GM23338 (cell line): Measurements from ENCODE around the gene PRKAR1B. TPM values are rescaled to one million over a fixed set of nuclear protein-coding genes. Genes with fewer than 3 reads are reported as not detected.

Experiments
- ATAC-seq: fragments of 200-7000 bp; cut with Tn5 transposase; 3 replicates; pipeline ENCODE4 v1.9.1; 2020
- DNase-seq: peaks from one replicate; pipeline ENCODE4 v3.0.0-alpha.2; 2015; ENCODE audit warnings: low spot score
- H2AFZ ChIP-seq: fragments of 200-600 bp; sonication (generic); 2 replicates; pipeline ENCODE4 v1.8.0; 2016; ENCODE audit warnings: antibody characterized with exemption, mild to moderate bottlenecking, moderate library complexity
- H3F3A ChIP-seq: fragments of 200-600 bp; sonication (generic); replicated peaks from 2 replicates; pipeline ENCODE4 v1.8.0; 2017; ENCODE audit warnings: antibody characterized with exemption, mixed run types, low read depth
- H3K27ac ChIP-seq: fragments of 200-600 bp; sonication (generic); 2 replicates; pipeline ENCODE4 v1.6.1; 2016; ENCODE audit warnings: low read depth
- H3K27me3 ChIP-seq: fragments of 200-600 bp; sonication (generic); 2 replicates; pipeline ENCODE4 v1.8.0; 2016; ENCODE audit warnings: mild to moderate bottlenecking, mixed run types, moderate library complexity; ENCODE audit not compliant: insufficient read depth
- H3K36me3 ChIP-seq: fragments of 200-600 bp; sonication (generic); 2 replicates; pipeline ENCODE4 v1.8.0; 2016; ENCODE audit warnings: mild to moderate bottlenecking; ENCODE audit not compliant: insufficient read depth
- H3K4me1 ChIP-seq: fragments of 200-600 bp; sonication (generic); 2 replicates; pipeline ENCODE4 v1.8.0; 2016; ENCODE audit warnings: mild to moderate bottlenecking, moderate library complexity; ENCODE audit not compliant: insufficient read depth
- H3K4me2 ChIP-seq: fragments of 200-600 bp; sonication (generic); 2 replicates; pipeline ENCODE4 v1.7.1; 2017; ENCODE audit warnings: mixed run types
- H3K4me3 ChIP-seq: fragments of 200-600 bp; sonication (generic); 2 replicates; pipeline ENCODE4 v1.6.1; 2016; ENCODE audit warnings: mixed run types
- H3K79me2 ChIP-seq: fragments of 200-600 bp; sonication (generic); replicated peaks from 2 replicates; pipeline ENCODE4 v1.8.0; 2017; ENCODE audit warnings: mild to moderate bottlenecking; ENCODE audit not compliant: insufficient read depth
- H3K9me2 ChIP-seq: fragments of 200-600 bp; sonication (generic); 2 replicates; pipeline ENCODE4 v1.8.0; 2017; ENCODE audit not compliant: insufficient read depth
- H4K20me1 ChIP-seq: fragments of 200-600 bp; sonication (generic); replicated peaks from 2 replicates; pipeline ENCODE4 v1.8.0; 2017; ENCODE audit warnings: mild to moderate bottlenecking; ENCODE audit not compliant: insufficient read depth
- H3K27ac Mint-ChIP-seq: 2 replicates; pipeline ENCODE4 v1.8.0; 2020; ENCODE audit warnings: inconsistent platforms, mild to moderate bottlenecking, moderate library complexity, mixed read lengths
- H3K27me3 Mint-ChIP-seq: 3 replicates; pipeline ENCODE4 v1.8.0; 2022; ENCODE audit warnings: low read depth, mild to moderate bottlenecking, moderate library complexity, mixed read lengths, inconsistent platforms; ENCODE audit not compliant: insufficient read depth, poor library complexity
- H3K36me3 Mint-ChIP-seq: 3 replicates; pipeline ENCODE4 v1.8.0; 2021; ENCODE audit warnings: low read depth, mild to moderate bottlenecking, inconsistent platforms, moderate library complexity, mixed read lengths
- H3K4me1 Mint-ChIP-seq: 3 replicates; pipeline ENCODE4 v1.8.0; 2020; ENCODE audit warnings: mild to moderate bottlenecking, inconsistent platforms, mixed read lengths
- H3K4me3 Mint-ChIP-seq: 3 replicates; pipeline ENCODE4 v1.8.0; 2021; ENCODE audit warnings: moderate library complexity, mild to moderate bottlenecking, inconsistent platforms, mixed read lengths
- H3K9me3 Mint-ChIP-seq: 3 replicates; pipeline ENCODE4 v1.8.0; 2020; ENCODE audit warnings: moderate library complexity, mild to moderate bottlenecking, inconsistent platforms, mixed read lengths
- CREB1 ChIP-seq: fragments of 250-450 bp; sonication (Bioruptor Pico); IDR thresholded peaks from 2 replicates; pipeline ENCODE4 v1.5.0; 2020; ENCODE audit warnings: low read depth, mild to moderate bottlenecking, moderate library complexity
- EZH2 ChIP-seq: fragments of 200-600 bp; sonication (generic); IDR thresholded peaks from one replicate; pipeline ENCODE4 v1.8.0; 2017; ENCODE audit warnings: antibody characterized with exemption, mild to moderate bottlenecking, low read depth; ENCODE audit not compliant: unreplicated experiment
- EZH2phosphoT487 ChIP-seq: fragments of 200-600 bp; sonication (generic); IDR thresholded peaks from one replicate; pipeline ENCODE4 v1.8.1; 2018; ENCODE audit warnings: antibody characterized with exemption; ENCODE audit not compliant: unreplicated experiment
- JUNB ChIP-seq: IDR thresholded peaks from one replicate; pipeline ENCODE4 v1.6.1; 2016; ENCODE audit warnings: antibody characterized with exemption; ENCODE audit not compliant: unreplicated experiment
- NANOG ChIP-seq: IDR thresholded peaks from 2 replicates; pipeline ENCODE4 v1.6.1; 2016; ENCODE audit warnings: antibody characterized with exemption, borderline replicate concordance
- POLR2AphosphoS5 ChIP-seq: IDR thresholded peaks from 2 replicates; pipeline ENCODE4 v1.6.1; 2016; ENCODE audit warnings: antibody characterized with exemption, low read depth
- STAT1 ChIP-seq: IDR thresholded peaks from one replicate; pipeline ENCODE4 v1.6.1; 2016; ENCODE audit warnings: antibody characterized with exemption; ENCODE audit not compliant: unreplicated experiment
- ZNF114 ChIP-seq: fragments of 250-450 bp; sonication (Bioruptor Pico); IDR thresholded peaks from 2 replicates; pipeline ENCODE4 v1.5.0; 2020; ENCODE audit warnings: mild to moderate bottlenecking, moderate library complexity
- ZNF331 ChIP-seq: fragments of 250-450 bp; sonication (Bioruptor Pico); IDR thresholded peaks from 2 replicates; pipeline ENCODE4 v1.5.0; 2020; ENCODE audit warnings: low read depth, mild to moderate bottlenecking, moderate library complexity
- polyA plus RNA-seq: library from polyadenylated mRNA; unstranded; fragments of >200 nt; fragmentation: Nextera tagmentation; extraction: Ambion mirVana; gene quantifications from 2 replicates; pipeline ENCODE4 v1.2.1, GENCODE V29; 2016
- total RNA-seq: library from RNA; depleted of rRNA; stranded (reverse); fragments of >200 nt; shearing (Covaris generic); gene quantifications from 2 replicates; pipeline ENCODE4 v1.2.3, GENCODE V29; 2014
- TF ChIP-seq, protein P1 (sequence below), 2 experiments: fragments of 200-600 bp in 1 of 2; sonication (generic) in 1 of 2; conservative IDR thresholded peaks; 2 replicates each; pipeline versions ENCODE4 v1.5.1 to v1.6.1; 2016 to 2017; ENCODE audit warnings: antibody characterized with exemption in 2 of 2, low read depth in 2 of 2, mild to moderate bottlenecking in 2 of 2, moderate library complexity in 1 of 2
- TF ChIP-seq, protein P2 (sequence below): IDR thresholded peaks from 2 replicates; pipeline ENCODE4 v1.6.1; 2016; ENCODE audit warnings: antibody characterized with exemption
- TF ChIP-seq, protein P3 (sequence below): fragments of 250-450 bp; sonication (Bioruptor Pico); IDR thresholded peaks from 2 replicates; pipeline ENCODE4 v1.5.0; 2020; ENCODE audit warnings: mild to moderate bottlenecking, moderate library complexity
- TF ChIP-seq, protein P4 (sequence below): IDR thresholded peaks from one replicate; pipeline ENCODE4 v1.6.1; 2018; ENCODE audit warnings: antibody characterized with exemption; ENCODE audit not compliant: unreplicated experiment

The PRKAR1B gene
- total and polyA plus RNA-seq, 2 experiments from 2014 or later = 35.7 to 36.7 TPM

DNA sequence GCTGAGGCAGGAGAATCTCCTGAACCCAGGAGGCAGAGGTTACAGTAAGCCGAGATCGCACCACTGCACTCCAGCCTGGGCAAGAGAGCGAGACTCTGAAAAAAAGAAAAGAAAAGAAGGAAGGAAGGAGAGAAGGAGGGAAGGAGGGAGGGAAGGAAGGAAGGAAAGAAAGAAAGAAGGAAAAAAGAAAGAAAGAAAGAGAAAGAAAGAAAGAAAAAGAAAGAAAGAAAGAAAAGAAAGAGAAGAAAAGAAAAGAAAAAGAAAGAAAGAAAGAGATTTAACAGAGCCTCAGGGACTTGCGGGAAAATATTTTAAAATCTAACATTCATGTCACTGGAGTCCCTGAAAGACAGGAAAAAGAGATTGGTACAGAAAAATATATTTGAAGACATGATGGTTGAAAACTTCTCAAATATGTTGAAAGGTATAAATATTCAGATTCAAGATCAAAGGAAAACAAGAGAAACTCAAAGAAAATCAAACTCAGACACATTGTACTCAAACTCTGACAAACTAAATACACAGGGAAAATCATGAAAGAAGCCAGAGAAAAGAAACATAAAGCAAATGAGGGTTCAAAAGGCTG is 25.9 kb downstream of the PRKAR1B start:
- Mint-ChIP-seq H3K27ac (no peak overlapping the region; the same call in 1 of the 2 replicates), H3K9me3 (peaks cover 14% of the 10 kb centered on the region), H3K4me1 (peaks cover 6% of the 10 kb centered on the region; the same call in 2 of the 3 replicates), H3K36me3 (peaks cover 37% of the 10 kb centered on the region), H3K4me3 (no peak overlapping the region), H3K27me3 (no peaks in the 10 kb centered on the region)
- H3K4me2 ChIP-seq = no peak overlapping the region
- ATAC-seq (no peak), DNase-seq (no peak)
- H3K36me3 ChIP-seq = no peaks in the 10 kb centered on the region
- no peak overlapping the region for H3K4me3 ChIP-seq
- no peaks in the 10 kb centered on the region for H3F3A ChIP-seq
- peaks cover 7% of the 10 kb centered on the region; the same call in 1 of the 2 replicates for H4K20me1 ChIP-seq
- peaks cover 51% of the 10 kb centered on the region for H3K79me2 ChIP-seq
- H3K4me1 ChIP-seq = no peaks in the 10 kb centered on the region
- H2AFZ ChIP-seq = no peak overlapping the region
- no peak overlapping the region for H3K27ac ChIP-seq
- no peaks in the 10 kb centered on the region for H3K9me2 ChIP-seq
- no peak for TF ChIP-seq POLR2AphosphoS5
- TF ChIP-seq ZNF114 (CRISPR knock-in tag) = no peak
- TF ChIP-seq, protein P1, sequence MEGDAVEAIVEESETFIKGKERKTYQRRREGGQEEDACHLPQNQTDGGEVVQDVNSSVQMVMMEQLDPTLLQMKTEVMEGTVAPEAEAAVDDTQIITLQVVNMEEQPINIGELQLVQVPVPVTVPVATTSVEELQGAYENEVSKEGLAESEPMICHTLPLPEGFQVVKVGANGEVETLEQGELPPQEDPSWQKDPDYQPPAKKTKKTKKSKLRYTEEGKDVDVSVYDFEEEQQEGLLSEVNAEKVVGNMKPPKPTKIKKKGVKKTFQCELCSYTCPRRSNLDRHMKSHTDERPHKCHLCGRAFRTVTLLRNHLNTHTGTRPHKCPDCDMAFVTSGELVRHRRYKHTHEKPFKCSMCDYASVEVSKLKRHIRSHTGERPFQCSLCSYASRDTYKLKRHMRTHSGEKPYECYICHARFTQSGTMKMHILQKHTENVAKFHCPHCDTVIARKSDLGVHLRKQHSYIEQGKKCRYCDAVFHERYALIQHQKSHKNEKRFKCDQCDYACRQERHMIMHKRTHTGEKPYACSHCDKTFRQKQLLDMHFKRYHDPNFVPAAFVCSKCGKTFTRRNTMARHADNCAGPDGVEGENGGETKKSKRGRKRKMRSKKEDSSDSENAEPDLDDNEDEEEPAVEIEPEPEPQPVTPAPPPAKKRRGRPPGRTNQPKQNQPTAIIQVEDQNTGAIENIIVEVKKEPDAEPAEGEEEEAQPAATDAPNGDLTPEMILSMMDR (conservative IDR thresholded peaks at IDR 0.05; ENCODE audit: low read depth in 2 of 2) = no peak
- TF ChIP-seq EZH2 = no peak
- no peak for TF ChIP-seq CREB1 (CRISPR knock-in tag)
- no peak for TF ChIP-seq STAT1
- TF ChIP-seq, protein P2, sequence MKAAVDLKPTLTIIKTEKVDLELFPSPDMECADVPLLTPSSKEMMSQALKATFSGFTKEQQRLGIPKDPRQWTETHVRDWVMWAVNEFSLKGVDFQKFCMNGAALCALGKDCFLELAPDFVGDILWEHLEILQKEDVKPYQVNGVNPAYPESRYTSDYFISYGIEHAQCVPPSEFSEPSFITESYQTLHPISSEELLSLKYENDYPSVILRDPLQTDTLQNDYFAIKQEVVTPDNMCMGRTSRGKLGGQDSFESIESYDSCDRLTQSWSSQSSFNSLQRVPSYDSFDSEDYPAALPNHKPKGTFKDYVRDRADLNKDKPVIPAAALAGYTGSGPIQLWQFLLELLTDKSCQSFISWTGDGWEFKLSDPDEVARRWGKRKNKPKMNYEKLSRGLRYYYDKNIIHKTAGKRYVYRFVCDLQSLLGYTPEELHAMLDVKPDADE = no peak
- TF ChIP-seq ZNF331 (CRISPR knock-in tag) = no peak
- TF ChIP-seq, protein P3, sequence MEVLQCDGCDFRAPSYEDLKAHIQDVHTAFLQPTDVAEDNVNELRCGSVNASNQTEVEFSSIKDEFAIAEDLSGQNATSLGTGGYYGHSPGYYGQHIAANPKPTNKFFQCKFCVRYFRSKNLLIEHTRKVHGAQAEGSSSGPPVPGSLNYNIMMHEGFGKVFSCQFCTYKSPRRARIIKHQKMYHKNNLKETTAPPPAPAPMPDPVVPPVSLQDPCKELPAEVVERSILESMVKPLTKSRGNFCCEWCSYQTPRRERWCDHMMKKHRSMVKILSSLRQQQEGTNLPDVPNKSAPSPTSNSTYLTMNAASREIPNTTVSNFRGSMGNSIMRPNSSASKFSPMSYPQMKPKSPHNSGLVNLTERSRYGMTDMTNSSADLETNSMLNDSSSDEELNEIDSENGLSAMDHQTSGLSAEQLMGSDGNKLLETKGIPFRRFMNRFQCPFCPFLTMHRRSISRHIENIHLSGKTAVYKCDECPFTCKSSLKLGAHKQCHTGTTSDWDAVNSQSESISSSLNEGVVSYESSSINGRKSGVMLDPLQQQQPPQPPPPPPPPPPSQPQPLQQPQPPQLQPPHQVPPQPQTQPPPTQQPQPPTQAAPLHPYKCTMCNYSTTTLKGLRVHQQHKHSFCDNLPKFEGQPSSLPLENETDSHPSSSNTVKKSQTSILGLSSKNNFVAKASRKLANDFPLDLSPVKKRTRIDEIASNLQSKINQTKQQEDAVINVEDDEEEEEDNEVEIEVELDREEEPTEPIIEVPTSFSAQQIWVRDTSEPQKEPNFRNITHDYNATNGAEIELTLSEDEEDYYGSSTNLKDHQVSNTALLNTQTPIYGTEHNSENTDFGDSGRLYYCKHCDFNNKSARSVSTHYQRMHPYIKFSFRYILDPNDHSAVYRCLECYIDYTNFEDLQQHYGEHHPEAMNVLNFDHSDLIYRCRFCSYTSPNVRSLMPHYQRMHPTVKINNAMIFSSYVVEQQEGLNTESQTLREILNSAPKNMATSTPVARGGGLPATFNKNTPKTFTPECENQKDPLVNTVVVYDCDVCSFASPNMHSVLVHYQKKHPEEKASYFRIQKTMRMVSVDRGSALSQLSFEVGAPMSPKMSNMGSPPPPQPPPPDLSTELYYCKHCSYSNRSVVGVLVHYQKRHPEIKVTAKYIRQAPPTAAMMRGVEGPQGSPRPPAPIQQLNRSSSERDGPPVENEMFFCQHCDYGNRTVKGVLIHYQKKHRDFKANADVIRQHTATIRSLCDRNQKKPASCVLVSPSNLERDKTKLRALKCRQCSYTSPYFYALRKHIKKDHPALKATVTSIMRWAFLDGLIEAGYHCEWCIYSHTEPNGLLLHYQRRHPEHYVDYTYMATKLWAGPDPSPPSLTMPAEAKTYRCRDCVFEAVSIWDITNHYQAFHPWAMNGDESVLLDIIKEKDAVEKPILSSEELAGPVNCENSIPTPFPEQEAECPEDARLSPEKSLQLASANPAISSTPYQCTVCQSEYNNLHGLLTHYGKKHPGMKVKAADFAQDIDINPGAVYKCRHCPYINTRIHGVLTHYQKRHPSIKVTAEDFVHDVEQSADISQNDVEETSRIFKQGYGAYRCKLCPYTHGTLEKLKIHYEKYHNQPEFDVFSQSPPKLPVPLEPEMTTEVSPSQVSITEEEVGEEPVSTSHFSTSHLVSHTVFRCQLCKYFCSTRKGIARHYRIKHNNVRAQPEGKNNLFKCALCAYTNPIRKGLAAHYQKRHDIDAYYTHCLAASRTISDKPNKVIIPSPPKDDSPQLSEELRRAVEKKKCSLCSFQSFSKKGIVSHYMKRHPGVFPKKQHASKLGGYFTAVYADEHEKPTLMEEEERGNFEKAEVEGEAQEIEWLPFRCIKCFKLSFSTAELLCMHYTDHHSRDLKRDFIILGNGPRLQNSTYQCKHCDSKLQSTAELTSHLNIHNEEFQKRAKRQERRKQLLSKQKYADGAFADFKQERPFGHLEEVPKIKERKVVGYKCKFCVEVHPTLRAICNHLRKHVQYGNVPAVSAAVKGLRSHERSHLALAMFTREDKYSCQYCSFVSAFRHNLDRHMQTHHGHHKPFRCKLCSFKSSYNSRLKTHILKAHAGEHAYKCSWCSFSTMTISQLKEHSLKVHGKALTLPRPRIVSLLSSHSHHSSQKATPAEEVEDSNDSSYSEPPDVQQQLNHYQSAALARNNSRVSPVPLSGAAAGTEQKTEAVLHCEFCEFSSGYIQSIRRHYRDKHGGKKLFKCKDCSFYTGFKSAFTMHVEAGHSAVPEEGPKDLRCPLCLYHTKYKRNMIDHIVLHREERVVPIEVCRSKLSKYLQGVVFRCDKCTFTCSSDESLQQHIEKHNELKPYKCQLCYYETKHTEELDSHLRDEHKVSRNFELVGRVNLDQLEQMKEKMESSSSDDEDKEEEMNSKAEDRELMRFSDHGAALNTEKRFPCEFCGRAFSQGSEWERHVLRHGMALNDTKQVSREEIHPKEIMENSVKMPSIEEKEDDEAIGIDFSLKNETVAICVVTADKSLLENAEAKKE (CRISPR knock-in tag) = no peak
- TF ChIP-seq JUNB = no peak
- TF ChIP-seq NANOG = no peak
- TF ChIP-seq EZH2phosphoT487 = no peak
- TF ChIP-seq, protein P4, sequence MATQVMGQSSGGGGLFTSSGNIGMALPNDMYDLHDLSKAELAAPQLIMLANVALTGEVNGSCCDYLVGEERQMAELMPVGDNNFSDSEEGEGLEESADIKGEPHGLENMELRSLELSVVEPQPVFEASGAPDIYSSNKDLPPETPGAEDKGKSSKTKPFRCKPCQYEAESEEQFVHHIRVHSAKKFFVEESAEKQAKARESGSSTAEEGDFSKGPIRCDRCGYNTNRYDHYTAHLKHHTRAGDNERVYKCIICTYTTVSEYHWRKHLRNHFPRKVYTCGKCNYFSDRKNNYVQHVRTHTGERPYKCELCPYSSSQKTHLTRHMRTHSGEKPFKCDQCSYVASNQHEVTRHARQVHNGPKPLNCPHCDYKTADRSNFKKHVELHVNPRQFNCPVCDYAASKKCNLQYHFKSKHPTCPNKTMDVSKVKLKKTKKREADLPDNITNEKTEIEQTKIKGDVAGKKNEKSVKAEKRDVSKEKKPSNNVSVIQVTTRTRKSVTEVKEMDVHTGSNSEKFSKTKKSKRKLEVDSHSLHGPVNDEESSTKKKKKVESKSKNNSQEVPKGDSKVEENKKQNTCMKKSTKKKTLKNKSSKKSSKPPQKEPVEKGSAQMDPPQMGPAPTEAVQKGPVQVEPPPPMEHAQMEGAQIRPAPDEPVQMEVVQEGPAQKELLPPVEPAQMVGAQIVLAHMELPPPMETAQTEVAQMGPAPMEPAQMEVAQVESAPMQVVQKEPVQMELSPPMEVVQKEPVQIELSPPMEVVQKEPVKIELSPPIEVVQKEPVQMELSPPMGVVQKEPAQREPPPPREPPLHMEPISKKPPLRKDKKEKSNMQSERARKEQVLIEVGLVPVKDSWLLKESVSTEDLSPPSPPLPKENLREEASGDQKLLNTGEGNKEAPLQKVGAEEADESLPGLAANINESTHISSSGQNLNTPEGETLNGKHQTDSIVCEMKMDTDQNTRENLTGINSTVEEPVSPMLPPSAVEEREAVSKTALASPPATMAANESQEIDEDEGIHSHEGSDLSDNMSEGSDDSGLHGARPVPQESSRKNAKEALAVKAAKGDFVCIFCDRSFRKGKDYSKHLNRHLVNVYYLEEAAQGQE = no peak
- H3K27me3 ChIP-seq = no peaks in the 10 kb centered on the region
